Measurements from ENCODE around the gene COPZ2.
A peak's percentile ranks its signal among the peaks of the same experiment; 100 is the strongest.

Gene COPZ2

GRCh38 chr17:47986520-47986919 lies 51.1 kb downstream of the COPZ2 start:
- no peak for DNase-seq (ENCODE audit: low read depth)

GRCh38 chr17:47983492-47984223 lies 53.9 kb downstream of the COPZ2 start:
- DNase-seq (ENCODE audit: low read depth) = no peak

DNA sequence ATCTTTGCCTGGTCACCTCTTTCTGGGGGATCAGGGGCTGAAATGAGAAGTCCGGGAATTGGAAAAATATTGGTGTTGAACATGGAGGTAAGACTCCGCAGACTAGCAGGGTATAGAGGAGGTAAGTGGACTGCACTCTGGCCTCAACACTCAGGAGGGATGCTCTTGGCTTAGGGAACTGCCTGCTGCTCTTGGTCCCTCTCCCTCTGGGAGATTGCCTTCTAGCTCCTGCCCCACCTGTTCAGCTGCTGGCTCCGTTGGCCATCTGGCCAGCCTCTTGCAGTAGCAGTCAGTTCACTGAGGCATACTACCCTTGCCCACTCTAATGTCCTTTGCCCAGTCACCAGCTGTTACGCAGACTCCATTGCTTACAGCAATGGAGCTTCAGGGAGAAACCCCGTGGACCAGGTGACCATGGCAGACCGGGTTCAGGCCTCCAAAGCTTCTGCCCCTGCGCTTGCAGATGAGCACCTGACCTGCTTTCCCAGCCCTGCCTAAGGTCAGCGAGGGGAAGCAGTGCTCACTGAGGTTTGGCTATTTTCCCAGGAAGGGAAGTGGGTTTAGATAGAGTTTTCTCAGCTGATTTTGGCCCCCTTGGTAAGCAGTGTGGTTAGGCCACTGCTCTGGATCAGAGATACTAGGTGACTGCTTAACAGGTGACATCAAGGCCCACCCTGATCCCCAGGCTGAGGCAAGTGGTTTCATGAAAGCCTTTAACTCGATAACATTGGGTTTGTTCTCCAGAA lies 54.8 kb downstream of the COPZ2 start:
- no peak for DNase-seq (ENCODE audit: low read depth)

DNA sequence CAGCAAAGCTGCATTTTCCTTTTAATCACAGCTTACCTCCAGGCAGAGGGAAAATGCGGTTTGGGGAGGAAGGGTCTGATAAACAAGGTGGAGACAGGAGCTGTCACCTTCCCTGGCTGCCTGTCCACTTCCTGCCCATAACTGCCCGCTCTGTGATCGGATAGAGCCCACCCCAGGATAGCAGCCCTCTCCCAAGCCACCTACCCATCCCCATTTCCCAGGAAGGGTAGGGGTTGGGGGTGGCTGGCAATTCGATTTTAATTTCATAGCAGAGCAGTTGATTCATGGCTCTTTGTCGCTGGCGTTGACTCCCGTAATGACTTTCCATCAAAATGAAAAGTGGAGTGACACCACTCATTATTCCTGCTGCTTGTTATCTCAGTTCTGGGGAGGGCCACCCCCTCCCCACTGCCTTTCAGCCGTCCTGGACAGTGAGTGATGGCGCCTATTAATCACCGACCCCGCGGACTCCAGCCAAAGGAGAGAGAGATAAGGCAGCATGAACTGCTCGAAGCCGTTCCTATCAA lies 55.4 kb downstream of the COPZ2 start:
- no peak for DNase-seq (ENCODE audit: low read depth)

- DNase-seq (ENCODE audit: low read depth) = no peak
These were observed 56.1 kb downstream of the COPZ2 start for GRCh38 chr17:47981462-47981861.

DNA sequence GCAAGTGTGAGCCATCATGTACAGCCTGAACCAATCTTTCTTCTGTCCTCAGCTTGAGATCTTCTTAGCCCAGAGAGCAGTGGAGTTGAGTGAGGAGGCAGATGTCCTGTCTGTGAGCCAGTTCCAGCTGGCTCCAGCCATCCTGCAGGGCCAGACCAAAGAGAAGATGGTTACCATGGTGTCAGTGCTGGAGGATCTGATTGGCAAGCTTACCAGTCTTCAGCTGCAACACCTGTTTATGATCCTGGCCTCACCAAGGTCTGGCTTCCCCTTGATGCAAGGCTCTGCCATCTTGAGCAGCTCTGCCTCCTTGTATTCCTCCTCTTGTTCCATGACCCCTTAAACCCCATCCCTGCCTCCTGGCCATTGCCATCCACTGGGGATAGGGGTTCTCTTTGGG lies 57.1 kb downstream of the COPZ2 start:
- DNase-seq (ENCODE audit: low read depth) = no peak

DNA sequence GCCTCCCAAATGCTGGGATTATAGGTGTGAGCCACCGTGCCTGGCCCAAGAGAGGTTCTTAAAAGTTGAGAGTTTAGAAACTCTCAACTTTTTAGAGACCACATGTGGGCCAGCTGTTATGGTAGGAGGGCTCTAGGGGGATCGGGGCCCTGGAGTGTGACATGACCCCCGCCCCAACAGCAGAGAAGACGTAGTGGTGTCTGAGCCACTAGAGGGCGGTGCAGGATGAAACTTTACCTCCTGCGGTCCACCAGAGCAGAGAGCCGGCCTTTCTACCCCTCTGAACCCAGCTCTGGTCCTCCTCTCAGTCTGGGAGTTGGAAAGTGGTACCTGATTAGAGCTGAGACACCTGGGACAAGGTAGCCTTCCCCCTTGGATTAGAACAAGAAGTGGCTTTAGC lies 59.3 kb downstream of the COPZ2 start:
- peak; percentile 77 for DNase-seq (ENCODE audit: low read depth)

Measured in ELR (cell line).